HepG2 (cell line): ENCODE results near the gene ADAMTSL4. TPM values are rescaled to one million over a fixed set of nuclear protein-coding genes. Genes with fewer than 3 reads are reported as not detected.

Experiments used
- ARID5B ChIP-seq: IDR thresholded peaks from 2 replicates; pipeline ENCODE4 v1.4.0; 2020; ENCODE audit warnings: mild to moderate bottlenecking, missing genetic modification reagents
- FLYWCH1 ChIP-seq: sonication (generic); formaldehyde crosslinking; IDR thresholded peaks from 2 replicates; pipeline ENCODE4 v1.8.1; 2023; ENCODE audit warnings: mild to moderate bottlenecking, missing genetic modification reagents
- KLF11 ChIP-seq: IDR thresholded peaks from 2 replicates; pipeline ENCODE4 v1.6.1; 2016; ENCODE audit warnings: missing compliant biosample characterization
- NCOA5 ChIP-seq: sonication (generic); formaldehyde crosslinking; IDR thresholded peaks from 2 replicates; pipeline ENCODE4 v1.4.0; 2020; ENCODE audit warnings: missing genetic modification reagents
- NFIB ChIP-seq: sonication (generic); formaldehyde crosslinking; IDR thresholded peaks from 2 replicates; pipeline ENCODE4 v1.9.0; 2021; ENCODE audit warnings: missing genetic modification reagents, mild to moderate bottlenecking, borderline replicate concordance
- PPARG ChIP-seq: conservative IDR thresholded peaks from 2 replicates; pipeline ENCODE4 v1.6.1; 2016; ENCODE audit warnings: missing biosample characterization, missing genetic modification reagents
- THYN1 ChIP-seq: sonication (generic); formaldehyde crosslinking; IDR thresholded peaks from 2 replicates; pipeline ENCODE4 v1.8.1; 2023; ENCODE audit warnings: low read depth, mild to moderate bottlenecking, moderate library complexity, missing genetic modification reagents, borderline replicate concordance
- ZNF430 ChIP-seq: sonication (generic); formaldehyde crosslinking; IDR thresholded peaks from 2 replicates; pipeline ENCODE4 v1.9.0; 2021; ENCODE audit warnings: mild to moderate bottlenecking, missing genetic modification reagents
- ZNF570 ChIP-seq: sonication (generic); formaldehyde crosslinking; IDR thresholded peaks from 2 replicates; pipeline ENCODE4 v1.4.0; 2020; ENCODE audit warnings: mild to moderate bottlenecking, missing genetic modification reagents, borderline replicate concordance
- ZNF703 ChIP-seq: sonication (generic); formaldehyde crosslinking; IDR thresholded peaks from 2 replicates; pipeline ENCODE4 v1.5.1; 2020; ENCODE audit warnings: missing genetic modification reagents, mild to moderate bottlenecking, moderate library complexity, borderline replicate concordance
- polyA plus RNA-seq, 8 experiments: library from polyadenylated mRNA; depleted of rRNA in 3 of 8; stranded (reverse) in 7 of 8; unstranded in 1 of 8; fragments of >200 nt; fragmentation: Illumina TruSeq in 4 of 8; extraction: Trizol in 4 of 8; gene quantifications; 2 replicates each; pipeline versions ENCODE4 v1.2.1 to v1.2.3, GENCODE V29; 2011 to 2016; ENCODE audit warnings: low read depth in 4 of 8, missing spikeins in 1 of 8, mixed read lengths in 1 of 8; ENCODE audit not compliant: insufficient read depth in 1 of 8
- total RNA-seq, 5 experiments: library from RNA; depleted of rRNA; stranded (reverse); fragments of >200 nt; fragmentation: Illumina TruSeq; extraction: Trizol; gene quantifications; 2 replicates each; pipeline ENCODE4 v1.2.3, GENCODE V29; 2016; ENCODE audit warnings: low read depth in 1 of 5
- TF ChIP-seq, protein P1 (sequence below), 2 experiments: IDR thresholded peaks; 2 replicates each; pipeline ENCODE4 v1.6.1; 2011 to 2012; ENCODE audit warnings: low read length in 2 of 2, borderline replicate concordance in 1 of 2, low read depth in 1 of 2, mild to moderate bottlenecking in 1 of 2, moderate library complexity in 1 of 2
- TF ChIP-seq, protein P2 (sequence below), 2 experiments: sonication (generic) in 1 of 2; formaldehyde crosslinking in 1 of 2; IDR thresholded peaks; 2 replicates each; pipeline versions ENCODE4 v1.6.1 to v1.9.0; 2014 to 2022; ENCODE audit warnings: antibody characterized with exemption in 1 of 2, borderline replicate concordance in 1 of 2, inconsistent platforms in 1 of 2, low read depth in 1 of 2, missing genetic modification reagents in 1 of 2

ADAMTSL4 gene
- total and polyA plus RNA-seq, 2 of the 13 experiments (the other 11 are each of a cell fraction or from before 2014, with no cell fraction given), result 3.9 to 16.4 TPM

GRCh38 chr1:150575518-150576366, 26.5 kb downstream of the ADAMTSL4 start (continued):
- TF ChIP-seq, protein P1, sequence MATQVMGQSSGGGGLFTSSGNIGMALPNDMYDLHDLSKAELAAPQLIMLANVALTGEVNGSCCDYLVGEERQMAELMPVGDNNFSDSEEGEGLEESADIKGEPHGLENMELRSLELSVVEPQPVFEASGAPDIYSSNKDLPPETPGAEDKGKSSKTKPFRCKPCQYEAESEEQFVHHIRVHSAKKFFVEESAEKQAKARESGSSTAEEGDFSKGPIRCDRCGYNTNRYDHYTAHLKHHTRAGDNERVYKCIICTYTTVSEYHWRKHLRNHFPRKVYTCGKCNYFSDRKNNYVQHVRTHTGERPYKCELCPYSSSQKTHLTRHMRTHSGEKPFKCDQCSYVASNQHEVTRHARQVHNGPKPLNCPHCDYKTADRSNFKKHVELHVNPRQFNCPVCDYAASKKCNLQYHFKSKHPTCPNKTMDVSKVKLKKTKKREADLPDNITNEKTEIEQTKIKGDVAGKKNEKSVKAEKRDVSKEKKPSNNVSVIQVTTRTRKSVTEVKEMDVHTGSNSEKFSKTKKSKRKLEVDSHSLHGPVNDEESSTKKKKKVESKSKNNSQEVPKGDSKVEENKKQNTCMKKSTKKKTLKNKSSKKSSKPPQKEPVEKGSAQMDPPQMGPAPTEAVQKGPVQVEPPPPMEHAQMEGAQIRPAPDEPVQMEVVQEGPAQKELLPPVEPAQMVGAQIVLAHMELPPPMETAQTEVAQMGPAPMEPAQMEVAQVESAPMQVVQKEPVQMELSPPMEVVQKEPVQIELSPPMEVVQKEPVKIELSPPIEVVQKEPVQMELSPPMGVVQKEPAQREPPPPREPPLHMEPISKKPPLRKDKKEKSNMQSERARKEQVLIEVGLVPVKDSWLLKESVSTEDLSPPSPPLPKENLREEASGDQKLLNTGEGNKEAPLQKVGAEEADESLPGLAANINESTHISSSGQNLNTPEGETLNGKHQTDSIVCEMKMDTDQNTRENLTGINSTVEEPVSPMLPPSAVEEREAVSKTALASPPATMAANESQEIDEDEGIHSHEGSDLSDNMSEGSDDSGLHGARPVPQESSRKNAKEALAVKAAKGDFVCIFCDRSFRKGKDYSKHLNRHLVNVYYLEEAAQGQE (IDR thresholded peaks at IDR 0.05; ENCODE audit: borderline replicate concordance in 1 of 2, low read depth in 1 of 2, low read length in 2 of 2), result no peak
- TF ChIP-seq ZNF570 (CRISPR knock-in tag) (no peak), PPARG (CRISPR knock-in tag) (no peak), ARID5B (CRISPR knock-in tag) (no peak), FLYWCH1 (CRISPR knock-in tag) (no peak), ZNF703 (CRISPR knock-in tag) (no peak), THYN1 (CRISPR knock-in tag) (no peak), ZNF430 (CRISPR knock-in tag) (no peak), KLF11 (CRISPR knock-in tag) (no peak), NFIB (CRISPR knock-in tag) (no peak), NCOA5 (CRISPR knock-in tag) (no peak)
- TF ChIP-seq, protein P2, sequence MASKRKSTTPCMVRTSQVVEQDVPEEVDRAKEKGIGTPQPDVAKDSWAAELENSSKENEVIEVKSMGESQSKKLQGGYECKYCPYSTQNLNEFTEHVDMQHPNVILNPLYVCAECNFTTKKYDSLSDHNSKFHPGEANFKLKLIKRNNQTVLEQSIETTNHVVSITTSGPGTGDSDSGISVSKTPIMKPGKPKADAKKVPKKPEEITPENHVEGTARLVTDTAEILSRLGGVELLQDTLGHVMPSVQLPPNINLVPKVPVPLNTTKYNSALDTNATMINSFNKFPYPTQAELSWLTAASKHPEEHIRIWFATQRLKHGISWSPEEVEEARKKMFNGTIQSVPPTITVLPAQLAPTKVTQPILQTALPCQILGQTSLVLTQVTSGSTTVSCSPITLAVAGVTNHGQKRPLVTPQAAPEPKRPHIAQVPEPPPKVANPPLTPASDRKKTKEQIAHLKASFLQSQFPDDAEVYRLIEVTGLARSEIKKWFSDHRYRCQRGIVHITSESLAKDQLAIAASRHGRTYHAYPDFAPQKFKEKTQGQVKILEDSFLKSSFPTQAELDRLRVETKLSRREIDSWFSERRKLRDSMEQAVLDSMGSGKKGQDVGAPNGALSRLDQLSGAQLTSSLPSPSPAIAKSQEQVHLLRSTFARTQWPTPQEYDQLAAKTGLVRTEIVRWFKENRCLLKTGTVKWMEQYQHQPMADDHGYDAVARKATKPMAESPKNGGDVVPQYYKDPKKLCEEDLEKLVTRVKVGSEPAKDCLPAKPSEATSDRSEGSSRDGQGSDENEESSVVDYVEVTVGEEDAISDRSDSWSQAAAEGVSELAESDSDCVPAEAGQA (IDR thresholded peaks at IDR 0.05; ENCODE audit: low read depth), result no peak
- TF ChIP-seq, protein P2 (CRISPR knock-in tag; IDR thresholded peaks at IDR 0.05; ENCODE audit: borderline replicate concordance), result no peak
